Activated gamma-delta T cell treated with anti-CD3 and anti-CD28 coated beads, Interleukin-2, amount 50 U/mL, for 16 hours (primary cell): ENCODE data around the gene PCNX2.

Source experiments
- DNase-seq: peaks from one replicate; pipeline ENCODE4 v3.0.0-alpha.2; 2020; ENCODE audit warnings: low read depth

PCNX2 gene

GRCh38 chr1:233261206-233261605 is 34.3 kb downstream of the PCNX2 start:
- DNase-seq, result no peak

GRCh38 chr1:233257786-233258185 is 37.7 kb downstream of the PCNX2 start:
- DNase-seq, result no peak

DNA sequence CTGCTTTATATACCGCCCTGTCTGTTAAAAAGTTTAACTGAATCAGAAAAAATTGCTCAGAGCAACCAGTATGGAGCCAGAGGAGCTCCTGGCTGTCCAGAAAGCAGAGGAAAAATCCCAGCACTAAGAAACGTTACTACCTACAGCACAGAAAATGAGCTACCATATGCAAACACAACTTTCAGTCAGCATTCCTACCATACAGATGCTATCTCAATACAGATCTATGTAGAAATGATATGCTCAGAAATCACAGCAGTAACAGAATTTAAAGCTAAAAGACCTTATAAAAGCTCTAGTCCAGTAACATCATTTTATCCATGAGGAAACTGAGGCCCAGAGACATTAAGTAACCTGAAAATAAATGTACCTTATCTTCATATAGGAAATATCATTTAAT is 38.7 kb downstream of the PCNX2 start:
- no peak for DNase-seq

DNA sequence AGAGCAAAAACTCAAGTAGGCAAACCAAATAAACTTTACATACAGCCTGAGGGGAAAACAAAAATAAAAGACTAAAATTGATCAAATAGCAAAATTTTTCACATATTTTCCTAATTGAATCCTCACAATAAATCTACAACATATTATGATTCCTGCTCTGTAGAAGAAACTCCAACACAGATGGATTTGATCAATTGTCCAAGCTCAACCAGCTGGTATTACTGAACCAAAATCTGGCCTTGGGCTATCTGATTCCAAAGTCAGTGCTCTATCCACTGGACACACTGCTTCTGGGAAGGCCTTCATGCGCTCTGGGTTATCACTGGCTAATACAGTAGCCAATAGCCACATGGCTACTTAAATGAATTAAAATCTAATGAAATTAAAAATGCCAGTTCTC is 39.3 kb downstream of the PCNX2 start:
- no peak for DNase-seq

DNA sequence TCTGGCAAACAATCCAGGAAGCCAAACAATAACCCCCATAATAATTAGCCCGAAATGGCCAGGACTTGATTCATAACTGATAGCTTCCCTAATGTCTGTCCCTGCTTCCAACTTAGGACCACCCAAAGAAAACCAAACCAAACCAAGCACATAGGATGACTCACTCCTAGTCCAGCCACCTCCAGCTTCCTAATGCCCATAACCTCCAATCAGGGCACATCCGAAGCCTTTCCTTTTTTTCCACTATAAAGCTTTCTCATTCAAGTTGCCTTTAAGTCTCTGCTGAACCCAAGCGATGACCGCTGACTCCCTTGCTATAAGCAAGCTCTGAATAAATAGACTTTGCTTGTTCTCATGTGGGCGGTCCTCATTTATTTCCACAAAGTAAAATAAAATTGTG is 40.4 kb downstream of the PCNX2 start:
- DNase-seq, result no peak

DNA sequence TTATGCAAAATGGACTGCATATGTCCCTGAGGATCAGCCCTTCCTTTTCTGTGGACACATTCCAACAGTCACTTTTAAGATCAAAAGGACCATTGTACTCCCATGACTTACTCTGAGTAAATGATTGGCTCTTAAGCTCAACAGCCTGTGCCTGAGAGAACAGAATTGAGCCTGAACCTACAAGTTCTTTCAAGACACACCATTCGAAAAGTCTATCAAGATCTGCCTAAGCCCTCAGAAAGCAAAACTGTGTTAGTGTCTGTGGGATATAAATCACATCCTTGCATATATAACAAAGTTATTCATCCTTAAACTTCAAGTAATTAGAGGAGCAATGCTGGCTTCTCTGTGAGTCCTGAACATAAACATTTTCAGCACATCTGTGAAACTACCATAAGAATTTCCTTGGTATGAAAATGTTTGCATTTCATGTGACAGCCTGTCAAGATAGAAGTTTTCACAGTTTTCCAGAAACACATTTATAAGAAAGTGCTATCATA is 41.6 kb downstream of the PCNX2 start:
- DNase-seq, result no peak

DNA sequence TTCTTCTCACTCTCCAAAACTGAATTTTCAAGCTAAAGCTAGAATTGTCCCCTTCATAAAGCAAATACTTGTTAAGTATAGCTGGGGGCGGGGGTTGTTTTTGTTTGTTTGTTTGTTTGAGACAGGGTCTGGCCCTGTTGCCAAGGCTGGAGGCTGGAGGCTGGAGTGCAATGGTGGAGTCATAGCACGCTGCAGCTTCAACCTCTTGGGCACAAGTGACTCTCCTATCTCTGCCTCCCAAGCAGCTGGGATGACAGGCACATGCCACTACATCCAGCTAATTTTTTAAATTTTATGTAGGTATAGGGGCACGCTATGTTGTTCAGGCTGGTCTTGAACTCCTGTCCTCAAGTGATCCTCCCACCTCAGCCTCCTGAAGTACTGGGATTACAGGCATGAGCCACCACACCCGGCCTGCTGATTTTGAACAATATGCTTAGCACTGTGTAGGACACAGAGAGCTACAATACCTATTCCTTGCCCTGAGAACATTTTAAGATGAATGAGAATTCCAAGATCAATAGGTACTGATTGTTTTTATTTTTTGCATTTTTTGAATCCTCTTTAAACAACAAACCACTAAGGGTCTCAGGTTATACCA is 42.2 kb downstream of the PCNX2 start:
- no peak for DNase-seq

DNA sequence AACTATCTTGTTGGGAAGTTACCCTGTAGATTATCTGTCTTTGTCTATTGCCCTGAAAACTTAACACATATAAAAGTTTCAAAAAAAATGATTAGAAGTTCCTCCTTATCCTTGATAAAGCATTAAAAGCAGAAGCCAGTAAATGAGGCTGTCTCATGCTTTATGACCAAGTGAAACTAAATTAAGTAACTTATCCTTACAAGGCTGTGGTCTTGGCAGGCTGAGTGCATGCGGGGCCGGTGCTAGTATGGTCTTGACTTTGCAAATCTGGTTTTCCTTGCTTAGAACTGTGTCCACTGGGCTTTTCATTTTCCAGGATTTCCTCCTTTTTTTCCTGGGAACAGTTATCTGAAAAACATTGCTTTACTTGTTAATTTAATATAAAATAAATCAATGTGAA is 43.1 kb downstream of the PCNX2 start:
- DNase-seq, result no peak

DNA sequence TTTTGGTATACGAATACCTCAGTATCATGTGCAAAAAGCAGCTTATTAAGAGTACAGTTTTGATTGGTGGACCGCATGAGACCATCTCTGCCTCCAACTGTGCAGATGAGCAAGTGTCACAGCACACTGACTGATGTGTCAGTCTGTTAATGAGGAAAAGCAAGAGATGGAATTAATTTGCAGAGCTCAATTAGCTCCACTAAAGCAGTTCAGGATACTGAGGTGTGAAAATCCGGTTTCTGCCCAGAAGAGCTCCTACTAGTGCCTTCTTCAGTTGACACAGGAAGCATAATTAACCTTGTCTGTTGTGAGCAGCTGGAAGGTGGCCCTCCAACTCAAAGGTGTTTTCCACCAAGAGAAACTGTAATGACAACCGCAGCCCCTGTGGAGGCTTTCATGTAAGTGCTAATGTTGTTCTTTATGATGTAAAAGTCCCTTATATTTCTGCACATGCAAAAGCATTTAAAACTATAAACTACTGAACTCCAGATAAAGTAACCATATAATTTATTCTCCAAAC is 44.3 kb downstream of the PCNX2 start:
- DNase-seq, result no peak

DNA sequence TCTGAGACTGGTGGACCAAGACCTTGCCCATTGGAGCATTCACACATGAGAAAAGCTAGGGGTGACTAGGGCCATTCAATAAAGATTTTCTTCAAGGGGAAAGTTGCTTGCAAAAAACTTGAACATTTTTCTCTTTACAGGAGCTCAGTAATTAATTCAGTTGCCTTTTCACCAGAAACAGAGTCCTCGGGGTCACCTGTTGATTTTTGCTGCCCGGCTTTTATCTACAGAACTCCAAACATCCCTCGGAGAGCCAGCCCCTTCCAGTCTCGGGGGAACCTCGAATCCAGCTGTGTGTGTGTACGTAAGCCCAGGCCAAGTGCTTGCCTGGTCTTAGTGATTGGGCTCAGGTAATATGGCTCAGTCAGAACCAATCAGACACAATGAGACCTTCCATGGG is 47.5 kb downstream of the PCNX2 start:
- no peak for DNase-seq

- no peak for DNase-seq
Measured at GRCh38 chr1:233246965-233247364, 48.6 kb downstream of the PCNX2 start.

DNA sequence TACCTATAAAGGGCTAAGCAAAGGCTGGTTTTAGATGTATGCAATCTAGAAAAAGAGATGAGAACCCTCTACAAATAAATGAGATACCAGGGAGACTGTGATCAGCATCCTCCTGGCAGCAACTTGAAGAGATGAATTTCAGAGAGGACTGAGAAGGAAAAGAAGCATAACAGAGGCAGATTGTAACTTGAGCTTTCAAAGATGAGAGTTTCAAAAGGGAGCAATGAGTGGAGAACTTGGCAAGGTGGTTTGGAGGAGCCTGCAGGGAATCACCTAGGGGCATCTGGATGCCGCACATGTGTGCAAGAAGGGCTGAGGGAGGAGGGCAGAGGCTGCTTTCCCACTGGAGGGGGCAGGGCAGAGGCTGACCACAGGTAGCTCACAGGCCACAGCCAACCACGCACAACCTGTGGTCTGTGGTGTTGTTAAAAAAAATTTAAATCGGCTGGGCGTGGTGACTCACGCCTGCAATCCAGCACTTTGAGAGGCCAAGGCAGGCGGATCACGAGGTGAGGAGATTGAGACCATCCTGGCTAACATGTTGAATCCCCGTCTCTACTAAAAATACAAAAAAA is 50.2 kb downstream of the PCNX2 start:
- no peak for DNase-seq

- no peak for DNase-seq
Measured at GRCh38 chr1:233244183-233244582, 51.3 kb downstream of the PCNX2 start.

DNA sequence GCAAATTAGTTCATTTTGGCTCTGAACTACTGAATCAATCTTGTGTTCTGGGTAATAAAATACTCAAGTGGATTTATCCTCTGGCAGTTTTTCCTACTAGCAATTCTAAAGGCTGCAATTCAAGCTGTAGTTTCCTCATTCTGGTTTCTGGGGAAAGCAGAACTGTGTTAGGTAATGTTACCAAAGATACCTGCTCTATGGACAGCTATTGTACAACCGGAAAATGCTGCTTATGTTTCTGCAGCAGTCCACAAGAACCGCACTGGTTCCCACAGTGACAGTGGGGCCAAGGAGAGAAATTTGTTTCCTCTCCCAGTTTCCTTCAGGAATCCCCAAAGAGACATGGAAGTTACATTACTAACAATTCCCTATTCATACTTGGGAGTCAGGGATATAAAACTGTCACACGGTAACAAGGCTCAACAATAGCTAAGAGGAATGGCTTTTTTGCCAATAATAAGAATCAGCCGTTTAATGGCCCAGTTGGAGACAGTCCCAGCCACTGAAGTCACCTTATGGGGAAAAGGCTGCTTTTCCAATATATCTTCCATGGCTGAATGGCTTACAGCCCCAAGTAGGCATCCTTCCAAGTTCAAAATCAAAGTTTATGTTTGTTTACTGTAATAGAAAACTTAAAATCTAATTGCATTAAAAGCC is 52.6 kb downstream of the PCNX2 start:
- no peak for DNase-seq

GRCh38 chr1:233241759-233242158 is 53.8 kb downstream of the PCNX2 start:
- no peak for DNase-seq

DNA sequence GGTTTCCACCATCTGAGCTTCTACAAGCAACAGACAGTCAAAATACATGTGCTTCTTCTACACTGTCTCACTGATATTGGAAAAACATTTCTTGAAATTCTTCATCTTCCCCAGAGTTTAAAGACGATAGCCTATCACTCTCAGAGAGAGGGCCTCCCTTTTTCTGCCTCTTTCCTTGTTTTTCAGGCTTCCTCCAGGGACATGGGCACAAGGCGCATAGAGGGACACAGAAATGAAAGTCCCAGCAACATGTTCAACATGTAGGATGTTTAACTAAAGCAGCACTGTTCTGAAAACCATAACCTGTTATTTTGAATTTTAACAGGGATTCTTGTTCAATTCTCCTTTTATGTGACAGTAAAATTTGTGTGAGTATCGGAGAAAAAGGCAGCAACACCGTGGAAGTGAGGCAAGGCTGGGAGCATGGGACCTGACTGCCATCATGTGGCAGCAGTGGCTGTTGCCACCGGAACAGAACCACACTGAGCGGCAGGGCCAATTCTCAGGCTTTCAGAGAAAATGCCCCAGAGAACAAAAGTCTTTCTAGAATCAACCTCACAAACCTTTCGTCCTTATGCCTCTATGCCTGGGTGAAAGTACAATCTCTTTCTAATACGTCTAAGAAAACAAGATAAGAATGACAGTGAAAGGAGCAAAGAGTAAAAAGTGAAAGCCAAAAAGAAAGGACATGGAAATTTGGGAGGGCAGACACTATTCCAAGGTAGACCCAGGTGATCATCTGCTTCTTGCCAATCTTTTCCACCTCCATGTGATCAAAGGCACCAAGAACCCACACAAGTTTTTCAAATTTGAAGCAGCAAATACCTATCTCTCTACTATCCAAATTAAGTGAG is 54.5 kb downstream of the PCNX2 start:
- no peak for DNase-seq

GRCh38 chr1:233240371-233240770 is 55.2 kb downstream of the PCNX2 start:
- DNase-seq, result no peak

- no peak for DNase-seq
Measured at GRCh38 chr1:233238884-233239431, 56.6 kb downstream of the PCNX2 start.

GRCh38 chr1:233237647-233238046 is 57.9 kb downstream of the PCNX2 start:
- DNase-seq, result no peak

DNA sequence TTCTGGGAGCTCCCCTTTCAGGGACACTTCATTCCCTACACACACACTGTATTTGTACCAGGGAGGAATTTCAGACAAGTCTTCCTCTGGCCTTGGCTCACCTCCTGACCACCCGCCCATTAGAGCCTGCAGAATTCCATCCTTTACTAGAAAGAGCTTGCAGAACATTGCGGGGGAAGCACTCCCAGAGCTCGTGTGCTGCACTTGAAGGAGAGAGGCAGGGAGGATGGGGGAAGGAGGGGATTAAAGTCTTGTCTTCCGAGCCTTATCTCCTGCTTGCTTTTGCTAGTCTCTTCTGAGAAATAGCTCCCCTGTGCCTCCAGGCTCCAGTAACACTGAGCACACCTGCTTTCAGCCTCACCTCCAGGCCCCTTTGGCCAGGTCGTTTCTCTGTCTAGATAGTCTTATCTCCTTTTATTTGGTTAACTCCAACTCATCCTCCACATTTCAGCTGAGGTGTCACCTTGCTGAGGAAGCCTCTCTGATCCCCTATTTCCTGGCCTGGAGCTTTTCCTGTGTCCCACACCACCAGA is 62.0 kb downstream of the PCNX2 start:
- no peak for DNase-seq

DNA sequence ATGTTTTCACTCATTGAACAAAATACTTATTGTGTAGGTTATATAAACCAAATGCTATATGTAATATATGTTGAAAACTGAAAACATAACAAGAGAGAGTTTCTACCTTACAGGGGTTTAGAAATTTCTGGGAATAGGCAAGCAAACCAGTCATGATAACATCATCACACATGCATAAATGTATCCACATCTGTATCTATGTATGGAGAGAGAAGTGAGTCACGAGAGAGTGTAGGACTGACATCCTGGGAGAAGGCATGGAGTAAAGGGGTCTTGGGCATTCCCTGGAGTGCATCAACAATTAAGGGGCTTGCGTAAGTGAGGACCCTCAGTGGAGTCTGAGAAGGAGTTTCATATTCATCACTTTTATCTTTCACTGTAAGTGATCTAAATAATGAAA is 65.5 kb downstream of the PCNX2 start:
- no peak for DNase-seq

DNA sequence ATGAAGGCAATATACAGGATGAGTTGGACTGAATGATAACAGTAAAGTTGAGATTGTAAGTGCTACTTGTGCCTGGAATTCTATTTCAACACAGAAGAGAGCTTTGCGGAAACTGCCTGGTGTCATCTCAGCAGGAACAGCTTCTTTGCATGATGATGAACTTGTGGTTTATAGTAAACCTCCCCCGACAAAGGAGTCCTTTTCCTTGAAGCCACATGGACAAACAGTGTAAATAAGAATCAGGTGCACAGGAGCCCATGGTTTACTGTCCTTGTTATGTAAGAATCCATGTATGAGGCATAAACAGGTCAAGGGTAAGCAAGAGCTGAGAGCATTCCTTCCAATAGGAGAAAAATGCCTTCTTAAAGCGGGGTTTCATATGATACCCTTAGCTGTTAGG is 66.2 kb downstream of the PCNX2 start:
- DNase-seq, result no peak
